Suprapubic skin (tissue), 3 donors: ENCODE measurements around the gene ABCC9.

ENCODE experiments used
- CTCF ChIP-seq, 2 donors: fragments of 200-600 bp in 1 of 2; fragments of 450-650 bp in 1 of 2; sonication (generic) in 1 of 2; IDR thresholded peaks; one replicate each; pipeline ENCODE4 v1.5.1; 2016 to 2019; ENCODE audit warnings: antibody characterized with exemption in 2 of 2, mild to moderate bottlenecking in 1 of 2, moderate library complexity in 1 of 2
- POLR2AphosphoS5 ChIP-seq, 3 donors: sonication (generic); formaldehyde crosslinking; IDR thresholded peaks; one replicate each; pipeline ENCODE4 v1.6.1; 2017; ENCODE audit warnings: antibody characterized with exemption in 3 of 3

DNA sequence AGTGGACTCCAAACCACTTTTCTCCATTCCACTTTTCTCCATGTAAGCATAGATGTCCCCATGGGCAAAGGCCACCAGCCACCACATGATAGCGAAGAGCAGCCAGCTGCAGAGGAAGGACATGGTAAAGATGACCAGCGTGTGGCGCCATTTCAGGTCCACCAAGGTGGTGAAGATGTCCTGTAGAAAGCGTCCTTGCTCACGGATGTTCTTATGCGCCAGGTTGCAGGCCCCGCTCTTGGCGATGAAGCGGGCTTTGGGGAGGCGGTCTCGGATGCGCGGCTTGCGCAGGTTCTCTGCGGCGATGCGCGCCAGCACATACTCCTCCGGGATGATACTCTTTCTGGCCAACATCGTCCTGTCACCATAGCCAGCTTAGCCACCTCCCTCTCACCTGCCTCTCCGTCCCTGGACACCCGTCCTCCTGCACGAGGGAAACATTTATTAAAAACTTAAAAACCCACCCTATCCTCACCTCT lies 167.9 kb downstream of the ABCC9 start:
- TF ChIP-seq CTCF (IDR thresholded peaks at IDR 0.05) (no peak), POLR2AphosphoS5 (IDR thresholded peaks at IDR 0.05) (no peak)
